Kidney (tissue), 14 donors: ENCODE data around the gene EDEM2. TPM values are rescaled to one million over a fixed set of nuclear protein-coding genes. Genes with fewer than 3 reads are reported as not detected.
"Not testable (repeated sequence)": the region's sequence is repeated elsewhere in the genome, so short reads cannot be mapped to it uniquely, and the experiment has no call there.

Experiments
- DNase-seq, 5 donors: peaks; one replicate each; pipeline ENCODE4 v3.0.0-alpha.2; 2013 to 2020
- FAIRE-seq: peaks from 2 replicates; lab custom pipeline; 2012; peaks lifted over from hg19 to GRCh38; lab: Jason Lieb, UNC
- H3K27ac ChIP-seq, 2 donors: one replicate each; pipeline ENCODE4 v1.7.0; 2013; ENCODE audit warnings: low read depth in 2 of 2, low read length in 2 of 2, inconsistent platforms in 1 of 2
- H3K27me3 ChIP-seq: one replicate; pipeline ENCODE4 v1.7.1; 2013; ENCODE audit warnings: low read length, inconsistent platforms; ENCODE audit not compliant: control insufficient read depth, insufficient read depth
- H3K36me3 ChIP-seq, 3 donors: one replicate each; pipeline versions ENCODE4 v1.7.0 to v1.7.1; 2013; ENCODE audit warnings: low read length in 3 of 3, control low read depth in 1 of 3, inconsistent platforms in 1 of 3; ENCODE audit not compliant: insufficient read depth in 3 of 3, control insufficient read depth in 2 of 3
- H3K4me1 ChIP-seq, 3 donors: one replicate each; pipeline versions ENCODE4 v1.7.0 to v1.7.1; 2013; ENCODE audit warnings: low read length in 3 of 3, inconsistent platforms in 1 of 3, low read depth in 1 of 3; ENCODE audit not compliant: control insufficient read depth in 2 of 3, insufficient read depth in 2 of 3
- H3K4me3 ChIP-seq, 3 donors: one replicate each; pipeline versions ENCODE4 v1.7.0 to v1.8.1; 2013; ENCODE audit warnings: low read length in 3 of 3, control low read depth in 1 of 3, inconsistent platforms in 1 of 3
- H3K9ac ChIP-seq, 3 donors: one replicate each; pipeline versions ENCODE4 v1.7.0 to v1.7.1; 2013; ENCODE audit warnings: low read length in 3 of 3, control low read depth in 1 of 3, inconsistent platforms in 1 of 3
- H3K9me3 ChIP-seq, 3 donors: one replicate each; pipeline versions ENCODE4 v1.7.0 to v1.7.1; 2013; ENCODE audit warnings: low read length in 3 of 3, control low read depth in 1 of 3, inconsistent platforms in 1 of 3; ENCODE audit not compliant: control insufficient read depth in 2 of 3, insufficient read depth in 1 of 3
- CTCF ChIP-seq: IDR thresholded peaks from 3 replicates; pipeline ENCODE4 v1.5.1; 2012; ENCODE audit warnings: mild to moderate bottlenecking, moderate library complexity, borderline replicate concordance; ENCODE audit not compliant: insufficient read depth; ENCODE audit errors: extremely low read depth
- intact Hi-C: fragments of 100-400 bp; cut with DNase I; formaldehyde crosslinking; loops from one replicate; pipeline ENCODE4 v1.11.1; 2022
- polyA plus RNA-seq: library from polyadenylated mRNA; stranded (reverse); fragments of 350-450 nt; fragmentation: Illumina TruSeq; extraction: RNeasy Lipid Tissue Mini Kit (QIAGEN cat#74804); gene quantifications from one replicate; pipeline ENCODE4 v1.2.3, GENCODE V29; 2014; ENCODE audit warnings: low read depth, low replicate concordance; ENCODE audit not compliant: insufficient read depth
- total RNA-seq: library from RNA; stranded (reverse); fragmentation: NEBNext Ultra II Directional; extraction: Animal tissue kit (Norgen Biotek cat#: 25700); gene quantifications from one replicate; pipeline ENCODE4 v1.2.1, GENCODE V29; 2021
- donor health status: control.
- donor health status: control.
- donor health status: control.
- donor health status: control.
- donor health status: control.
- donor health status: DM: yes; HTN: yes; CAD: no.
- donor health status: Normal renal cell carcinoma (clear cell type).

Gene EDEM2
- total and polyA plus RNA-seq, 2 donors from 2014 or later: 27.1 to 30.0 TPM

DNA sequence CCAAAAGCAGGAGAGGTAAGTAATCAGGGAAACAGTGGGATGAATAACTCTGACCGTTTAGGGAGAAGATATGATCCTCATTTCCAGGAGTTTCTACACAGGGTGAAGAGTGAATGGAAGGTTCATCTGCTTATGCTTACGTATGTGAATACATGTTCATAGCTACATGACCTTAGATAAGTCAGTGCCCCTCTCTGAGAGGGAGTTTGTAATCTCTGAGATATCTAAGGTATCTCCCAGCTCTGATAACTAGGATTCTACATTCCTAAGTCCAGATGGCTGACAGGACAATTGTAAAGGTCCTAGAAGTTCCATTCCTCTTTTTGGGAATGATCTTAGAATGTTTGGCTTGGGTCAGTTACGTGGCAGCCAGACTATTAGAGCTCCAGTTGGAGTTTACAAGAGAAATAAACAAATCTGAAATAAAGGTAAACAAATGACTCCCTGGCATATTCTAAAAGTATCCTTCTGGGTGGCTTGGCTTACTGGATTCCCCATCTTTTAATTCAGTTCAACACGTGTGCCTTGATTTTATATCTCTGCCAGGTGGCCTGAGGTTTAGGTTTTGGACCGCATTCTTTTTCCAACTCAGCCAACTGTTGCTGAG lies 40.6 kb upstream of the EDEM2 start:
- Histone ChIP-seq H3K27ac (no peak overlapping the region), H3K9ac (no peak overlapping the region), H3K9me3 (no peaks in the 10 kb centered on the region), H3K36me3 (no peaks in the 10 kb centered on the region), H3K4me1 (no peaks in the 10 kb centered on the region), H3K4me3 (no peak overlapping the region), H3K27me3 (no peaks in the 10 kb centered on the region)
- FAIRE-seq: no peak
- no peak for DNase-seq
- TF ChIP-seq CTCF: no peak
- intact Hi-C loops: no loop called here

GRCh38 chr20:35186691-35187289 lies 39.7 kb upstream of the EDEM2 start:
- H3K4me1 ChIP-seq, DNase-seq, H3K36me3 ChIP-seq, H3K4me3 ChIP-seq, H3K9ac ChIP-seq, FAIRE-seq, H3K27me3 ChIP-seq, H3K27ac ChIP-seq, H3K9me3 ChIP-seq, intact Hi-C loops: not testable (repeated sequence)

DNA sequence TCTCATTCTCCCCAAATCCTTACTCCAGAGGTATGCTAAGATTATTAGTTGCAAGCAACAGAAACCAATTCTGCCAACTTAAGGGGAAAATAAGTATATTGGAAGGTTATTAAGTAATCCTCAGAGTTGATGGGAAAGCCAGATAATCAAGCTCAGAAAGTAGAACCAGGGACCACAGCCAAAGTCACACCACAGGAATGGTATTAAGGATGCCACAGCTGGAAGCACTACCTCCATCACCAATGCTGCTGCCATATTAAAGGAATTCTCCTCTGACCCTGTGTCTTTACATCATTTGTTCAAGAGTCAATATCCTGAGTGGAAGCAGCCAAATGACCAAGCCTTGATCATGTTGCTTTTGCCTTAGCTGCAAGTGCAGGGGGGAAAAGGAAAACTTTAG lies 34.6 kb upstream of the EDEM2 start:
- Histone ChIP-seq H3K4me3 (no peak overlapping the region), H3K9ac (no peak overlapping the region), H3K27ac (no peak overlapping the region), H3K9me3 (no peaks in the 10 kb centered on the region), H3K36me3 (no peaks in the 10 kb centered on the region), H3K27me3 (no peaks in the 10 kb centered on the region), H3K4me1 (no peaks in the 10 kb centered on the region)
- FAIRE-seq (no peak), DNase-seq (no peak)
- intact Hi-C loops: no loop called here
- no peak for TF ChIP-seq CTCF

- Histone ChIP-seq H3K9ac (no peak overlapping the region), H3K9me3 (no peaks in the 10 kb centered on the region), H3K27me3 (no peaks in the 10 kb centered on the region), H3K4me1 (no peaks in the 10 kb centered on the region), H3K27ac (no peak overlapping the region), H3K4me3 (no peak overlapping the region), H3K36me3 (no peaks in the 10 kb centered on the region)
- DNase-seq (no peak), FAIRE-seq (no peak)
- intact Hi-C loops: no loop called here
- no peak for TF ChIP-seq CTCF
Observed at GRCh38 chr20:35180266-35180665, 33.1 kb upstream of the EDEM2 start.
